Activated naive CD4-positive, alpha-beta T cell treated with anti-CD3 and anti-CD28 coated beads, Interleukin-2, amount 50 U/mL, for 24 hours (primary cell): ENCODE data around the gene HEPHL1.
"Not testable (repeated sequence)": the region's sequence is repeated elsewhere in the genome, so short reads cannot be mapped to it uniquely, and the experiment has no call there.

Experiments
- H3K27ac Mint-ChIP-seq: one replicate; pipeline ENCODE4 v1.8.0; 2021; ENCODE audit warnings: mild to moderate bottlenecking, mixed read lengths
- H3K27me3 Mint-ChIP-seq: one replicate; pipeline ENCODE4 v1.8.0; 2021; ENCODE audit warnings: mixed read lengths
- H3K36me3 Mint-ChIP-seq: one replicate; pipeline ENCODE4 v1.8.0; 2021; ENCODE audit warnings: mixed read lengths
- H3K4me1 Mint-ChIP-seq: one replicate; pipeline ENCODE4 v1.8.0; 2021; ENCODE audit warnings: mixed read lengths
- H3K4me3 Mint-ChIP-seq: one replicate; pipeline ENCODE4 v1.8.0; 2021; ENCODE audit warnings: mild to moderate bottlenecking, mixed read lengths
- H3K9me3 Mint-ChIP-seq: one replicate; pipeline ENCODE4 v1.8.0; 2021; ENCODE audit warnings: mixed read lengths

The HEPHL1 gene

DNA sequence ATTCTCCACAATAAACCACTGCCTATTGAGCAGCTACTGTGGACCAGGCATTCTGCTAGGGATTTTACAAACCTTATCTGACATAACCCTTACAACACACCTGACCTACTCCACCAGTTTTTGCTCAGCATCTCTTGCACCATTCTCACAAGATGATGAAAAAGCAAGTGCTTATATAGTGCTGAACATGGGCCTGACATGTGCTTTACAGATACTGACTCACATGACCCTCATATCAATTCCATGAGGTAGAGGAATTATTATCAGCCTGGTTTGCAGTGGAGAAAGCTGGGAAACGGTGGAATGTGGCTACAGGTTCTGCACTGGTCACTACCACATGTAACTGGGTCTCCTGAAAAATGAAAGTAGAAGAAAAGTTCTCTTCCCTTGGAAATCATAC lies 69.9 kb downstream of the HEPHL1 start:
- no peak overlapping the region for H3K27ac Mint-ChIP-seq
- no peaks in the 10 kb centered on the region for H3K4me1 Mint-ChIP-seq
- no peak overlapping the region for H3K4me3 Mint-ChIP-seq
- H3K9me3 Mint-ChIP-seq, result no peaks in the 10 kb centered on the region
- H3K36me3 Mint-ChIP-seq, result no peaks in the 10 kb centered on the region
- no peaks in the 10 kb centered on the region for H3K27me3 Mint-ChIP-seq

DNA sequence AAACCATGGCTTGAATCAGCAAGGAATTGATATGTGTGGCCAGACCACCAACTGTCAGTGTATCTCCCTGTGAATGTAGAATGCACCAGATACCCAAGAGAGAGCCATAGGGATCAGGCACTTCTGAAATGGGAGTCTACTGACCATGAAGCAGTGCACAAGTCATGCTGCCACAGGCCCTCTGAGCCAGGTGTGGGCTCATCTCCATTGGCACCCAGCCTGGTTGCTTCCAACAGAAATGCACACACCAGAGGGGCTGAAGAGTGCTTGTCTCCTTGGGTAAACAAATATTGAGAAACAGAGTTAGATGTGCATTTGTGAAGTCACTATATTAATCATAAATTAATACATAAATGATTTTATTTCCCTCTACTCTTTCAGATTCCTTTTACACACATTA lies 79.1 kb downstream of the HEPHL1 start:
- Mint-ChIP-seq H3K36me3 (peaks cover 1% of the 10 kb centered on the region), H3K4me3 (no peak overlapping the region), H3K9me3 (peaks cover 6% of the 10 kb centered on the region), H3K27ac (no peak overlapping the region), H3K27me3 (peaks cover 11% of the 10 kb centered on the region), H3K4me1 (no peaks in the 10 kb centered on the region)

DNA sequence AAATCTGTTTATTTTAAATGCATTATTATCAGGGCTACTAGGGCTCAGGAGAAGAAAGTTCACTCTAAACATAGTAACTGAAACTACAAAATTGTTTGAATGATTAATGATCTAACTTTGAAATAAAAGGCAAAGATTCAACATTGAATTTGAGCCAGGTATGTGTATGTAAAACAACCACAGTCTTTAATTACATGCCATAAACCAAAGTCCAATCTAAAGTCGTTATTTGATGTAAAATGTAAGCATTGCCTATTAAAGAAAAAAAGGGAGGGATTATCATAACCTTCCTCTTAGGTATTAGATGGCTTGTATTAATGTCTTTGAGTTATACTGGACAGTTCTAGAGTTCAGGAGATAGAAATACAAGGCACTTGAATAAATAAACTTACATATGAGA lies 82.3 kb downstream of the HEPHL1 start:
- peaks cover 1% of the 10 kb centered on the region for H3K36me3 Mint-ChIP-seq
- H3K4me1 Mint-ChIP-seq, result no peaks in the 10 kb centered on the region
- no peak overlapping the region for H3K4me3 Mint-ChIP-seq
- no peak overlapping the region for H3K27ac Mint-ChIP-seq
- H3K9me3 Mint-ChIP-seq, result no peaks in the 10 kb centered on the region
- peaks cover 9% of the 10 kb centered on the region for H3K27me3 Mint-ChIP-seq

DNA sequence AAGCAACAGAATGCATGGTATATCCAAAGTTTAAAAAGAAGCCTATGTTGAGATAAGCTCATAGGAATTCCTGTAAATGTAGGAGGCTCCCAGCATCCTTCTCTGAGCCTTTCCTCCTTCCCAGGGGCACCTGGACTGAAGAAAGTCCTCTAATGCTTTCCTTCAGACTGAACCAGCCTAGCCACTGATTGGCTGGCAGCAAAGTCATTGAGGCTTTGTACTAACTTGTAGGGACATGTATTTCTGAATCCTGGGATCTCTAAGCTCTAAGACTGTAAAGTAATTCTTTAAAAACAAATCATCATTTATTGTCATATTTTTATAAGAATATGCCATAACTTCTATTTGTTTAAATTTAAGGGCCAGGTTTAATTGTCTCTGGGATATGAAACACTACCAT lies 83.6 kb downstream of the HEPHL1 start:
- peaks cover 7% of the 10 kb centered on the region for H3K27me3 Mint-ChIP-seq

DNA sequence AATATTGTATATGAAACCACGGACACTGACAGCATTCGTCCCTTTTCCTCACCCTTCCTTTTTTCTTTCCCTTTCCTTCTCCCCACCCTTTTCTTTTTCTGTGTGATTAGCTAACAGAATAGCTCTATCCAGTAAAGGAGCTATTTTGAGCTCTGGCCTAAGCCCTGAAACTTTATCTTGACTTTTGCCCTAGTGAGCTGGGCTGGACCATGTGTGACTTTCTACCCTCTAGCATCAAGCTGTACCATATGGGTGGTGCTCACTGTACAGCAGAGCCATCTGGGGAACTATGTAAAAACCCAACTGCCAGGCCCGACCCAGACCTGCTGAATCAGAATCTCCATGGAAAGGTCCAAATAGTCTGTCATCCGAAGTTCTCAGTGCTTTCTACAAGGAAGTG lies 85.6 kb downstream of the HEPHL1 start:
- H3K4me3 Mint-ChIP-seq, result no peak overlapping the region
- peaks cover 6% of the 10 kb centered on the region for H3K27me3 Mint-ChIP-seq
- H3K36me3 Mint-ChIP-seq, result no peaks in the 10 kb centered on the region
- no peaks in the 10 kb centered on the region for H3K4me1 Mint-ChIP-seq
- no peaks in the 10 kb centered on the region for H3K9me3 Mint-ChIP-seq
- H3K27ac Mint-ChIP-seq, result no peak overlapping the region

More for the DNA sequence above, 83.6 kb downstream of the HEPHL1 start:
- Mint-ChIP-seq H3K27ac (no peak overlapping the region), H3K4me1 (no peaks in the 10 kb centered on the region), H3K4me3 (no peak overlapping the region), H3K9me3 (no peaks in the 10 kb centered on the region), H3K36me3 (peaks cover 1% of the 10 kb centered on the region)

DNA sequence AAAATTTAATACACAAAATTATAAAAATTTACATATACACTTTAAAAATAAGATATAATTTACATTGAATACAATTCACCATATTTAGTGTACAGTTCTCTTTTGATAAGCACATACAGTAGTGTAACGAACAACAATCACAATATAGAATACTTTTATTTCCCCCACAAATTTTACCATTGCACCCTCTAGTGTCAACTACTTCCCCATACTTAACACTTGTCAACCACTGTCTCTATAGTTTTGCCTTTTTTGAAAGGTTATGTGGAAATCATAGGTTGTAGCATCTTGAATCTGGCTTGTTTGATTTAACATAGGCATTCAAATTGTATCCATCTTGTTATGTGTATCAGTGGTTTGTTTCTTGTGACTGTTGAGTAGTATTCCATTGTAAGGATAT lies 86.2 kb downstream of the HEPHL1 start:
- H3K4me3 Mint-ChIP-seq, result no peak overlapping the region

DNA sequence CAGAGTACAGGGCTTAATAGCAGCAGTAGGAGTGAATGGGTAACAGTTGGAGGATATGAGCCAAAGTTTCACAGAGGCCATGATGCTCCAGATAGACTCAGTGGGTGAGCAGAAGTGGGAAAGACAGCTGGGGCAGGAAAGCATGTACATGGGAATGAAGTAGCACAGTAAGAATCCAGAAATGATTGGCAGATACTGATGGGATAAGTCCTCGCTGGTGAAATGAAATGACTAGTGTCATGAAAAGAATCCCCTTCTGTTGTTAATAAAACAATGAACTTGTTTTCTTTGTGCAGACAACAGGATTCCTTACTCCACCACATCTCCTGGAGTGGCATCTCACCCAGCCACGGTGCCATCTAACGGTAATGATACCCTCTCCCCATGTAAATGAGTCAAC lies 90.1 kb downstream of the HEPHL1 start:
- Mint-ChIP-seq H3K36me3 (no peaks in the 10 kb centered on the region), H3K4me3 (no peak overlapping the region), H3K9me3 (no peaks in the 10 kb centered on the region), H3K4me1 (no peaks in the 10 kb centered on the region), H3K27ac (no peak overlapping the region), H3K27me3 (peaks cover 14% of the 10 kb centered on the region)

More for the DNA sequence above, 86.2 kb downstream of the HEPHL1 start:
- Mint-ChIP-seq H3K27me3 (peaks cover 6% of the 10 kb centered on the region), H3K4me1 (no peaks in the 10 kb centered on the region), H3K9me3 (no peaks in the 10 kb centered on the region), H3K36me3 (no peaks in the 10 kb centered on the region), H3K27ac (no peak overlapping the region)

DNA sequence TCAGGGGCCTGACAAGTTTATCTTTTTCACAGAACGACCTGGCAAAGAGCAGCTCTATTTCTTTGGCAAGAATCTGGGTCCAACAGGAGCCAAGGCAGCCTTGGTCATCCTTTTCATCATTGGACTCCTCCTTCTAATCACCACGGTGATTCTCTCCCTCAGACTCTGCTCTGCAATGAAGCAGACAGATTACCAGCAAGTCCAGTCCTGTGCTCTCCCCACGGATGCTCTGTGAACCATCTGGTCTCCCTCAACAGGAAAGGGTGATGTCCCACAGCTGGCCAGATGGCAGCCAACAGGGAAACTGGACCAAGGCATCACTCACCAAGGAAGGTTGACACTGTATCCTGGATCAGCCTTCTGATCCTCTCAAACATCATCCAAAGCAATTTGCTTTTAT lies 90.5 kb downstream of the HEPHL1 start:
- no peaks in the 10 kb centered on the region for H3K36me3 Mint-ChIP-seq

DNA sequence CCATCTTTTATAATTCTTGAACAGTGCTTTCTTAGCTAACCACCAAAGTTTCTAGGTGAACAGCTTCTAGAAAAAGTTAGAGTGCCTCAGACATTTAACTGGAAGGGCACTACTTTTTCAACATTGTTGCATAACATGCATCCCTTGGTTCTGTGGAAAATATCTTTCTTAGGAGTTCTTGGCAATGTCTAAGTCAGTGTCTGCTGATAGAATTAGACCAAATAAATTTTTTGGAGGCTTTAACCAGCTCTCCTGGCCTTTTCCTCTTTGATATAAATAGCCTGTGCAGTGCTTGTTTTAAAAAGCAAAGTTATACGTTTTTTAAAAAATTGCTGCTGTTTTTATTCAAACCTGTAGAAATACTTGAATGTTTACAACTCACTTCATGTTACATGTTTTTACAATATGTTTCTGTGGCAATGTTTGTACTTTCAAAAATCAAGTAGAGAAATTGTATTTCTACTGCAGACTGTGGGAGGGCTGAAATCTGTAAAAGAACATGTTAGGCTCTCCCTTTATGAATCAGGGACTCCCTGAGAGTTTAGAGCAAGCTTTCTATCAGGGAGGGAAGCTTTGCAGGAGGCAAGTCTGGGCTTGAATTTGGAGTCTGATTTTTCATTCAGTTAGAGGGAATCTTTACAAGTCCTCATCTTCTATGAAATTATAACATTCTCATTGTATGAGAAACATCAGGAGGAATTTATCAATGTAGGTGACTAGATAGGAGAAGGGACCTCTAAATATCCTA lies 91.2 kb downstream of the HEPHL1 start:
- H3K4me1 Mint-ChIP-seq, result no peaks in the 10 kb centered on the region
- no peak overlapping the region for H3K4me3 Mint-ChIP-seq
- H3K27me3 Mint-ChIP-seq, result peaks cover 14% of the 10 kb centered on the region
- no peak overlapping the region for H3K27ac Mint-ChIP-seq
- H3K36me3 Mint-ChIP-seq, result no peaks in the 10 kb centered on the region
- no peaks in the 10 kb centered on the region for H3K9me3 Mint-ChIP-seq

More for the DNA sequence above, 90.5 kb downstream of the HEPHL1 start:
- Mint-ChIP-seq H3K4me1 (no peaks in the 10 kb centered on the region), H3K9me3 (no peaks in the 10 kb centered on the region), H3K27me3 (peaks cover 14% of the 10 kb centered on the region), H3K4me3 (no peak overlapping the region), H3K27ac (no peak overlapping the region)

DNA sequence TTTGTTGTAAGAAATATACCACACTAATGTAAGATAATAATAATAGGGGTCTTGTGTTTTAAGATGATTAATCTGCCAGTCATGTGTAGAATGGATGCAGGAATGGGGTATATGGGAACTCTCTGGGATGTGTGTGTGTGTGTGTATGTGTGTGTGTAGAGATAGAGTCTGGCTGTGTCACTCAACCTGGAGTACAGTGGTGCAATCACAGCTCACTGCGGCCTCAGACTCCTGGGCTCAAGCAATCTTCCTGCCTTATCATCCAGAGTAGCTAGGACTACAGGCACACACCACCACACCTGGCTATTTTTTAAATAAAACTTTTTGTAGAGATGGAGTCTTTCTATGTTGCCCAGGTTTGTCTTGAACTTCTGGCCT lies 96.0 kb downstream of the HEPHL1 start:
- Mint-ChIP-seq H3K36me3 (no peaks in the 10 kb centered on the region), H3K27me3 (peaks cover 8% of the 10 kb centered on the region), H3K9me3 (no peaks in the 10 kb centered on the region), H3K27ac (no peak overlapping the region), H3K4me1 (no peaks in the 10 kb centered on the region), H3K4me3 (no peak overlapping the region)

DNA sequence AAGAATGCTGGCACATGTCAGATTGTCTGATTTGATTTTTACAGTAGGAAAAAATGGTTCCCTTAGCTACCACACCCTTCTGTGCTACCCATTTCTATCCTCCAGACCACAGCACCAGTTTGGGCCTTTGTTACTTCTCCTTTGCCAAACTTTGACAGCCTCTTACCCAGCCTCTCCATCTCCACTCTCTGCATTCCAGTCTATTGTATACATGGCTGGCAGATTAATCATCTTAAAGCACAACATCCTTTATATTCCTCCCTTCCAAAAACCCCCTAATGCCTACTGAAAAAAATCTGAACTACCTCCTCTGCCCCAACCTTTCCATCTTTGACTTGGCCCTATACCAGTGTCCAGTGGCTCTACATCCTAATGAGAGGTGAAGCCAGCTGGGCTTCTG lies 96.7 kb downstream of the HEPHL1 start:
- no peak overlapping the region for H3K4me3 Mint-ChIP-seq
- no peaks in the 10 kb centered on the region for H3K4me1 Mint-ChIP-seq
- no peaks in the 10 kb centered on the region for H3K36me3 Mint-ChIP-seq
- no peak overlapping the region for H3K27ac Mint-ChIP-seq
- no peaks in the 10 kb centered on the region for H3K9me3 Mint-ChIP-seq
- peaks cover 6% of the 10 kb centered on the region for H3K27me3 Mint-ChIP-seq

DNA sequence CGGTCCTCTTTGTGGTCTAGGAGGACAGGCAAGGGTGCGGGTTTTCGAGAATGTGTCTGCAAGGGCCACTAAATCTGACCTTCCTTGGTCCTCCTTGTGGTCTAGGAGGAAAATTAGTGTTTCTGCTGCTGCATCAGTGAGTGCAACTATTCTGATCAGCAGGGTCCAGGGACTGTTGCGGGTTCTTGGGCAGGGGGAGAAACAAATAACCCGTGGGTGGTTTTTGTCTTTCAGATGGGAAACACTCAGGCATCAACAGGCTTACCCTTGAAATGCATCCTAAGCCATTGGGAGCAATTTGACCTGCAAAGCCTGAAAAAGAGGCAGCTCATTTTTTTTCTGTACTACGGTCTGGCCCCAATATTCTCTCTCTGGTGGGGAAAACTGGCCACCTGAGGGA lies 98.5 kb downstream of the HEPHL1 start:
- not testable (repeated sequence) for H3K36me3 Mint-ChIP-seq, H3K27ac Mint-ChIP-seq, H3K4me1 Mint-ChIP-seq, H3K27me3 Mint-ChIP-seq, H3K9me3 Mint-ChIP-seq, H3K4me3 Mint-ChIP-seq

DNA sequence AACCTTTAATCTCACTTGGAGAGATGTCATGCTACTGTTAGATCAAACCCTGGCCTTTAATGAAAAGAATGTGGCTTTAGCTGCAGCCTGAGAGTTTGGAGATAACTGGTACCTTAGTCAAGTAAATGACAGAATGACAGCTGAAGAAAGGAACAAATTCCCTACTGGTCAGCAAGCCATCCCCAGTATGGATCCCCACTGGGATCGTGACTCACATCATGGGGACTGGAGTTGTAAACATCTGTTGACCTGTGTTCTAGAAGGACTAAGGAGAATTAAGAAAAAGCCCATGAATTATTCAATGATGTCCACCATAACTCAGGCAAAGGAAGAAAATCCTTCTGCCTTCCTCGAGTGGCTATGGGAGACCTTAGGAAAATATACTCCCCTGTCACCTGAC lies 99.4 kb downstream of the HEPHL1 start:
- not testable (repeated sequence) for H3K36me3 Mint-ChIP-seq, H3K4me1 Mint-ChIP-seq, H3K27me3 Mint-ChIP-seq, H3K27ac Mint-ChIP-seq, H3K4me3 Mint-ChIP-seq, H3K9me3 Mint-ChIP-seq

DNA sequence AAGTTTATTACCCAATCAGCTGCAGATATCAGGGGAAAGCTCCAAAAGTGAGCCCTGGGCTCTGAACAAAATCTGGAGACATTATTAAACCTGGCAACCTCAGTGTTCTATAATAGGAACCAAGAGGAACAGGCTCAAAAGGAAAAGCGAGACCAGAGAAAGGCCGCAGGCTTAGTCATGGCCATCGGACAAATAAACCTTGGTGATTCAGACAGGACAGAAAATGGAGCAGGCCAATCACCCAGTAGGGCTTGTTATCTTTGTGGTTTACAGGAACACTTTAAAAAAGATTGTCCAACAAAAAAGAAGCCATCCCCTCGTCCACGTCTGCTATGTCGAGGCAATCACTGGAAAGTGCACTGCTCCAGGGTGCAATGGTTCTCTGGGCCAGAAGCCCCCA lies 99.8 kb downstream of the HEPHL1 start:
- no peak overlapping the region for H3K4me3 Mint-ChIP-seq
- no peaks in the 10 kb centered on the region for H3K9me3 Mint-ChIP-seq
- peaks cover 2% of the 10 kb centered on the region for H3K27me3 Mint-ChIP-seq
- no peaks in the 10 kb centered on the region for H3K36me3 Mint-ChIP-seq
- H3K4me1 Mint-ChIP-seq, result no peaks in the 10 kb centered on the region
- H3K27ac Mint-ChIP-seq, result no peak overlapping the region

DNA sequence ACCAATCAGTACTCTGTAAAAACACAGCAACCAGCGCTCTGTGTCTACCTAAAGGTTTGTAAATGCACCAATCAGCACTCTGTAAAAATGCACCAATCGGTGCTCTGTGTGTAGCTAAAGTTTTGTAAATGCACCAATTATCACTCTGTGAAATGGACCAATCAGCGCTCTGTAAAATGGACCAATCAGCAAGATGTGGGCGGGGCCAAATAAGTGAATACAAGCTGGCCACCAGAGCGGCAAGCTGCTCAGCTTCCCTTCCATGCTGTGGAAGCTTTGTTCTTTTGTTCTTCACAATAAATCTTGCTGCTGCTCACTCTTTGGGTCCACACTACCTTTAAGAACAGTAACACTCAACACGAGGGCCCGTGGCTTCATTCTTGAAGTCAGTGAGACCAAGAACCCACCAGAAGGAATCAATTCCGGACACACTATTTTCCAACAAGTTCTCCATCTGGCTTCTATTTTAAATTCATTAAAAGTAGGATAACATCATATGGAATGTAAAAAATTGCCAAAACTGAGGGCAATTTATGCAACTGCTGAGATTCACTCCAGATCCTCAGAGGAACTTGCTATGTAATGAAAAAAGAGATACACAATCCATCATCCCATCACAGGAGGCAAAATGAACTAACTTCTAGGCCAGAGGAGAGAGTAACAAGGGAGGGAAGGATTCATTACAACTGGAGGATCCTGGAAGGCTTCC lies 104.4 kb downstream of the HEPHL1 start:
- Mint-ChIP-seq H3K27me3 (no peaks in the 10 kb centered on the region), H3K27ac (peak overlapping the region; percentile 9), H3K4me1 (peaks cover 20% of the 10 kb centered on the region), H3K4me3 (no peak overlapping the region), H3K36me3 (no peaks in the 10 kb centered on the region), H3K9me3 (no peaks in the 10 kb centered on the region)

DNA sequence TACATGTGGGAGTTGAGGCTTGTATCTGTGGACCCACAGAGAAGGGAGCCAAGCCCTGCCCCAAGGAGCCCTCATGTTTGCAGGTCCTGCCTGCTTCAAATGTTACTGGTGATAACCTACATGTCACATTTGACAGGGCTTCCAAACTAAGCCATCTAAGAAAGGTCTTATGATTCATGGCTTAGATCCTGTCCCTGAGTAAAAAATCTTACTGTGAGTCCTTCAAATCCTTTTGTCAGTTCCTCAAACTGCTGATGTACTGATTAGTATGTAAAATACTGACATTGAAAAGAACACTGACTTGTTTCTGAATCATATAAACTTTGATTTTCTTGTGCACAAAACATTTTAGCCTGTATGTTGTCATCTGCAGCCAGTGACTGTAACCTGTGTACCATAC lies 106.5 kb downstream of the HEPHL1 start:
- no peaks in the 10 kb centered on the region for H3K9me3 Mint-ChIP-seq
- H3K4me1 Mint-ChIP-seq, result peaks cover 20% of the 10 kb centered on the region
- H3K27ac Mint-ChIP-seq, result no peak overlapping the region
- H3K4me3 Mint-ChIP-seq, result peak overlapping the region; percentile 95
- no peaks in the 10 kb centered on the region for H3K36me3 Mint-ChIP-seq
- no peaks in the 10 kb centered on the region for H3K27me3 Mint-ChIP-seq
